ENCODE measurements around the gene ANKRD35.

ANKRD35 gene

GRCh38 chr1:145897969-145898368, 12.3 kb upstream of the ANKRD35 start:
- H3K9me3 ChIP-seq (ENCODE audit: control insufficient read depth, insufficient read depth, low read length): no peaks in the 10 kb centered on the region
- no peak for TF ChIP-seq EZH2phosphoT487 (IDR thresholded peaks at IDR 0.05; ENCODE audit: borderline replicate concordance, low read length)
- TF ChIP-seq CTCF (IDR thresholded peaks at IDR 0.05; ENCODE audit: low read depth, low read length, poor library complexity, severe bottlenecking): no peak
- H3K36me3 ChIP-seq (ENCODE audit: control insufficient read depth, low read length): no peaks in the 10 kb centered on the region
- H3F3A ChIP-seq (ENCODE audit: control insufficient read depth, insufficient read depth): no peaks in the 10 kb centered on the region
- no peaks in the 10 kb centered on the region for H3K9me2 ChIP-seq (replicated peaks; ENCODE audit: control insufficient read depth, low read length)
- no peak overlapping the region for H3K4me2 ChIP-seq (ENCODE audit: low read length)
- H3K4me3 ChIP-seq (ENCODE audit: low read length): no peak overlapping the region
- H3K27ac ChIP-seq (ENCODE audit: low read depth, low read length): no peak overlapping the region
- H3K79me2 ChIP-seq (ENCODE audit: control insufficient read depth, low read length): no peaks in the 10 kb centered on the region
- H4K20me1 ChIP-seq (ENCODE audit: control insufficient read depth, insufficient read depth, low read depth, low read length): no peaks in the 10 kb centered on the region
- no peaks in the 10 kb centered on the region for H3K27me3 ChIP-seq (ENCODE audit: control insufficient read depth, low read length)
- H3K4me1 ChIP-seq (ENCODE audit: control insufficient read depth, low read length): no peaks in the 10 kb centered on the region

DNA sequence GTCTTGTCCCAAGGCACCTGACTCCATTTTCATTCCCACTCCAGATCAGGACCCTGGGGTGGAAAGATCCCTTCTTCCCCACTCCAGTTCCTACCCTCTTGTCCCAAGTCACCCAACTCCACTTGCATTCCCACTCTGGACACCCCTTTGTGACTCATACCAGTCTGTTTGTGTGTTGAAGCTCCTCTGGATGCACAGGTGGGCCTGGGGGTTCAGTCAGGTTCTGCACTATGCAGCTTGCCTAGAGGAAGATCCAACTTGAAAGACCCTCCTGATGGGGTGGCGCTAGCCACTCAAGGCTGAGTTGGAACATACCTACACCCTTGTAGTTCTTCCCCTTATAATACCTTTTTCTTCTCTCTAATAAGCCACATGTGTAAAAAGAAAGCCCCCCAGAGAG, 9.8 kb upstream of the ANKRD35 start:
- Histone ChIP-seq H3K27ac (ENCODE audit: low read depth, low read length) (no peak overlapping the region), H3K36me3 (ENCODE audit: control insufficient read depth, low read length) (no peaks in the 10 kb centered on the region), H3K4me2 (ENCODE audit: low read length) (no peak overlapping the region), H3K4me3 (ENCODE audit: low read length) (no peak overlapping the region), H4K20me1 (ENCODE audit: control insufficient read depth, insufficient read depth, low read depth, low read length) (no peaks in the 10 kb centered on the region), H3K79me2 (ENCODE audit: control insufficient read depth, low read length) (no peaks in the 10 kb centered on the region), H3F3A (ENCODE audit: control insufficient read depth, insufficient read depth) (no peaks in the 10 kb centered on the region), H3K27me3 (ENCODE audit: control insufficient read depth, low read length) (no peaks in the 10 kb centered on the region), H3K9me3 (ENCODE audit: control insufficient read depth, insufficient read depth, low read length) (no peaks in the 10 kb centered on the region), H3K4me1 (ENCODE audit: control insufficient read depth, low read length) (no peaks in the 10 kb centered on the region), H3K9me2 (replicated peaks; ENCODE audit: control insufficient read depth, low read length) (no peaks in the 10 kb centered on the region)
- TF ChIP-seq CTCF (IDR thresholded peaks at IDR 0.05; ENCODE audit: low read depth, low read length, poor library complexity, severe bottlenecking) (no peak), EZH2phosphoT487 (IDR thresholded peaks at IDR 0.05; ENCODE audit: borderline replicate concordance, low read length) (no peak)

GRCh38 chr1:145893306-145894055, 7.8 kb upstream of the ANKRD35 start:
- Histone ChIP-seq H4K20me1 (ENCODE audit: control insufficient read depth, insufficient read depth, low read depth, low read length) (no peaks in the 10 kb centered on the region), H3K4me2 (ENCODE audit: low read length) (no peak overlapping the region), H3F3A (ENCODE audit: control insufficient read depth, insufficient read depth) (no peaks in the 10 kb centered on the region), H3K4me3 (ENCODE audit: low read length) (no peak overlapping the region), H3K79me2 (ENCODE audit: control insufficient read depth, low read length) (no peaks in the 10 kb centered on the region), H3K27ac (ENCODE audit: low read depth, low read length) (no peak overlapping the region), H3K9me2 (replicated peaks; ENCODE audit: control insufficient read depth, low read length) (no peaks in the 10 kb centered on the region), H3K9me3 (ENCODE audit: control insufficient read depth, insufficient read depth, low read length) (no peaks in the 10 kb centered on the region), H3K27me3 (ENCODE audit: control insufficient read depth, low read length) (no peaks in the 10 kb centered on the region), H3K4me1 (ENCODE audit: control insufficient read depth, low read length) (no peaks in the 10 kb centered on the region), H3K36me3 (ENCODE audit: control insufficient read depth, low read length) (no peaks in the 10 kb centered on the region)
- TF ChIP-seq EZH2phosphoT487 (IDR thresholded peaks at IDR 0.05; ENCODE audit: borderline replicate concordance, low read length): no peak
- no peak for TF ChIP-seq CTCF (IDR thresholded peaks at IDR 0.05; ENCODE audit: low read depth, low read length, poor library complexity, severe bottlenecking)
